Measurements from ENCODE around the gene ITK.
"Not testable (repeated sequence)": the region's sequence is repeated elsewhere in the genome, so short reads cannot be mapped to it uniquely, and the experiment has no call there.

ITK gene

DNA sequence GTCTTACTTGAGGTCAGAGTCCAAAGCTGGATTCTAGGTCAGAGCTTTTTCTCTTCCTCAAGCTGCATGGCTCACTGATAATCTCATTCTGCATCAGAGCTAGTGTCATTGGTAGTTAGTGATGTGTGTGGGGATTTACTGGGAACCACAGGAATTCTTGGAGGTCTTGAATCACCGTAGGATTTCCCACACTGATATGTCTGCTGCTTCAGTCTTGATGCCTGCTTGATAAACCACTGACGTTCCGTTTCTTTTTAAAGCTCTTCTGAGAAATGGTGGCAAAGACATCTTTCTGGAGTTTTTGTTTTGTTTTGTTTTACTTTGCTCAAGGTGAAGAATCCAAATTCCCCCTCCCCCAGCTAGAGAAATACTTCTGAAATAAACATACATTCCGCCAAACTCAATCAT, 13.4 kb upstream of the ITK start:
- in situ Hi-C loops (cut with MboI; ENCODE audit: low sequenced_read_pairs), result no loop called here

DNA sequence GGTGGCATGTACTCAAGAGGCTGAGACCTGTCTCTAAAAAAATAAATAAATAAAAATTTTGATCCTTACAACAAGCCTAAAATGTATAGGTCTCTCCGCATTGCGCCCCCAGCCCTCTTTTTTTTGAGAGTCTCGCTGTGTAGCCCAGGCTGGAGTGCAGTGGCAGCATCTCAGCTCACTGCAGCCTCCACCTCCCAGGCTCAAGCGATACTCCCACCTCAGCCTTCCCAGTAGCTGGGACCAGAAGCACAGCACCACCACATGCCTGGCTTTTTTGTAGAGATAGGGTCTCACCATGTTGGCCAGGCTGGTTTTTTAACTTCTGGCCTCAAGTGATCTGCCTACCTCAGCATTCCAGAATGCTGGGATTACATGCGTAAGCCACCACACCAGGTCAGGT, 12.4 kb upstream of the ITK start:
- in situ Hi-C loops (cut with MboI; ENCODE audit: low sequenced_read_pairs), result no loop called here

DNA sequence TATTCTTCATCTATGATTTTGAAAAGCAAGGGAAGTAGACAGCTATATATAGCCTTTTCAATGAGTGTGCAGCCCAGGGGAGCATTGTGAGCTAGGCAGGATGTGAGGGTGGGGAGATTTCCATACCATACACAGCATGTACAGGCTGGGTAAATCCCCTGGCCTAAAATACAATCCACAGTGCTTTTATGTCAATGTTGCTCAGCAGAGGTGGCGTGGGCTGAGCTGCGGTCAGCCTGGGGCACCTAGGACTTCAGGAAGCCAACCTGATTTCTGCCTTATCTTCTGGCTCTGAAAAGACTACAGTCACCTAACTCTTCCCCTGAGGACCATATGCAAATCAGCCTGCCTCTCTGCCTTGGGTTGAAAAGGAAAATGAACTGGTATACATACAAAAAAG, 8.2 kb upstream of the ITK start:
- in situ Hi-C loops (cut with MboI; ENCODE audit: low sequenced_read_pairs), result no loop called here

DNA sequence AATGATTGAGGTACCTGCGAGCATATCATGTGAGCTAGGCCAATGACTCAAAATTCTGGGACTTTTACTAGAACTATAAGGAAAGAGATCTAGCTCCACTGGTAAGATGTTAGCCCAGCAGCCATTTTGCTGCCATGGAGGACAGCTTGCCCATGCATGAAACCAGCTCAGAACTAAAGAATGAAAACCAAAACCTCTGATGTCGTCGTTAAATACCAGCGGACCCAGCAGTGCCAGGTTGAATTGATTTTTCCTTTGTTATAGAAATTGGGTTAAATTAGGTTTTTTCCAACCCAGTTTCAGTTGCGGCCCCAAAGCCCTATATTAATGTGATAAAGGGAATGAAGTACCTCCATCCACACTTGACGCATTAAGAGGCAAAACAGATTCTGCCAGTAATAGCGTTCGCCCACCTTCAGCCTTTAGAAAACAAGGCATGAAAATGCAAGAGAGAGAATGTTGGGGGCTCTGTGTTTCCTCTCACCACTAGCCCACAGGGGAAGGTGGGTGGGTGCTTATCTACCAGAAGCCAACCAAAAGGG, 5.5 kb upstream of the ITK start:
- in situ Hi-C loops (cut with MboI; ENCODE audit: low sequenced_read_pairs), result no loop called here

DNA sequence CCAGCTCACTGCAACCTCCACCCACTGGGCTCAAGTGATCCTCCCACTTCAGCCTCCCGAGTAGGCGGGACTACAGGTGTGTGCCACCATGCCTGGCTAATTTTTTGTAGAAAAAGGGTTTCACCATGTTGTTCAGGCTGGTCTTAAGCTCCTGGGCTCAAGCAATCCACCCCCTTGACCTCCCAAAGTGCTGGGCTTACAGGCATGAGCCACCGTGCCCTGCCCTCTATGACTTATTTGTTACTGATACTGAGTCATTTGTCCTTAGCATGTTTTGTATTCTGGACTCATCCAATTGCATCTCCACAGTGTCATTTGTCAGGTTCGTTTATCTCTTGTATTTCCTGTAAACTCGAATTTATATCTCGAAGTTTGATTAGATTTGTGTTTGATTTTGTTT, 2.7 kb upstream of the ITK start:
- in situ Hi-C loops (cut with MboI; ENCODE audit: low sequenced_read_pairs), result no loop called here

DNA sequence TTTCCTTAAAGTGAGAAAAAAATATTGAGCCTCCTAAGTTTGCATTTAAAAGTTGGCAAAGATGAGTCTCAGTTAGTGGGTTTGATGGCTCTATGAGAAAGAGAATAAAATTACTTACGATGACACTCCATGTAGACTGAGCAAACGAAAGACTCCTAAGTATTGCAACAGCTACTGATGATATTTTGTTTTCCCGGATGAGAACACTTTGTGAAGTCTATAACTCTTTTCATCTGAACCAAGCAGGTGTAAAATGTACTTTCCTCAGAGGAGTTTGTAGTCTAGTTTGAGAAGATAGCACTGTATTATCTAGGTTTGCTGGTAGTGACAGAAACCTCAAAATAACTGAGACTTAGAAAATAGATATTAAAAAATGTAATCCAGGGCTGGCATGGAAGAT, 1.7 kb upstream of the ITK start:
- in situ Hi-C loops (cut with MboI; ENCODE audit: low sequenced_read_pairs), result no loop called here

DNA sequence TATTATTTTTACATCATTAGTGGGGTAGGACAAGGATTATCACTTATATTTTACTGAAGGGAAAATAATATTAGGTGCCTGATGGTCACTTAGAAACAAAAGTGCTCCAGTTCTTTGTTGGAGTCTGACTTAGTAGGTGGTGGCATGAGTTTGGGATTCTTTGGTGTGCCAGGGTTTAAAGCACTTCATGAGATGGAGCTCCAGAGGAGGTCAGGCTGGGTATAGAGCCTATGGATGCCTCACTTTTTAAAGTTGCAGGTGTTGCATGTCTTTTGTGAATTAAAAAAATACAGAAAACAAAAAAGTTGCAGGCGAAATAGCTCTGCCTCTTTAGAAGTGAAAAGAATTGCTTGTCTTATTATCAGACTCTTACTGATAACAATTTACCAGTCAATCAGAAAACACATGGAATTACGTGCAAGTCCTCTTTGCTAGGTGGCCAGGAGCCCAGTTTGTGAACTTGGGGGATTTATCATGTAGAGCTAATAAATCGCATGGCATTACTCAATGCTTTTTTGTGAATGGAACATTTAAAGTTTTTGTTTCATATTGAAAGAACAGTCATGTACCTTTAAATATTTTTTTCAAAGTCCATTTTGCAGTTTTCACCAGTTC, 1.6 kb downstream of the ITK start:
- in situ Hi-C loops (cut with MboI; ENCODE audit: low sequenced_read_pairs), result no loop called here

DNA sequence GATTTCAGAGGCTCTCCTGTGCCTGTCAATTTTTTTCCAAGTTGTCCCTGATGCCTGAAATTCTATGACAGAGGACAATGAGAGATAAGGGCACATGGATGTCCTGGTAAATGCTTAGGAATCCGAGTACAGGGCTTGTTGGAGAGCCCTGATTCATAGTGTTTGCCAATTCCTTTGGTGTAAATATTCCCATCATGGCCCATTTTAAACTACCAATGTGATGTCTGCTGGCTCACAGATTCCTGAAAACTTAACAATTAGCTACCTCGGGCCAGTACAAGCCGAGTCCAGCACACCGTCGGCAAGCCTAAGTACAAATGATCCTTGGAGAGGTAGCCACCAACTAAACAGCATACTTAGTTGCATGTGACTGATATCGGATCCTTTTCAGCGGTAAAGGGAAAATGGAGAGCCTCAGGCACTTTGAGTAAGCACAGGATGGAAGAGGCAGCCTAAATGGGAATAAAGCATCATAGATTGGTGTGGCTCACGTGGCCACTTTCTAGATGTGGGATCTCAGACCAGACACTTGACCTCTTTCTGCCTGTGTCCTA, 3.6 kb downstream of the ITK start:
- in situ Hi-C loops (cut with MboI; ENCODE audit: low sequenced_read_pairs), result no loop called here

DNA sequence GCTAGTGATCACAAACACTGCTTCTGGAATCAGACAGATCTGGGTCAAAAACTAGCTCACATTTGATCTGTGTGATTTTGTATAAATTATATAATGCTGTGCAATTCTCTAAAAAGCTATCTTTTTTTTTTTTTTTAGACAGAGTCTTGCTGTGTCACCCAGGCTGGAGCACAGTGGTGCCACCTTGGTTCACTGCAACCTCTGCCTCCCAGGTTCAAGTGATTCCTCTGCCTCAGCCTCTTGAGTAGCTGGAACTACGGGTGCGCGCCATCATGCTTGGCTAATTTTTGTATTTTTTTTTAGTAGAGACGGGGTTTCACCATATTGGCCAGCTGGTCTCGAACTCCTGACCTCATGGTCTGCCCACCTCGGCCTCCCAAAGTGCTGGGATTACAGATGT, 4.5 kb downstream of the ITK start:
- in situ Hi-C loops (cut with MboI; ENCODE audit: low sequenced_read_pairs), result not testable (repeated sequence)

DNA sequence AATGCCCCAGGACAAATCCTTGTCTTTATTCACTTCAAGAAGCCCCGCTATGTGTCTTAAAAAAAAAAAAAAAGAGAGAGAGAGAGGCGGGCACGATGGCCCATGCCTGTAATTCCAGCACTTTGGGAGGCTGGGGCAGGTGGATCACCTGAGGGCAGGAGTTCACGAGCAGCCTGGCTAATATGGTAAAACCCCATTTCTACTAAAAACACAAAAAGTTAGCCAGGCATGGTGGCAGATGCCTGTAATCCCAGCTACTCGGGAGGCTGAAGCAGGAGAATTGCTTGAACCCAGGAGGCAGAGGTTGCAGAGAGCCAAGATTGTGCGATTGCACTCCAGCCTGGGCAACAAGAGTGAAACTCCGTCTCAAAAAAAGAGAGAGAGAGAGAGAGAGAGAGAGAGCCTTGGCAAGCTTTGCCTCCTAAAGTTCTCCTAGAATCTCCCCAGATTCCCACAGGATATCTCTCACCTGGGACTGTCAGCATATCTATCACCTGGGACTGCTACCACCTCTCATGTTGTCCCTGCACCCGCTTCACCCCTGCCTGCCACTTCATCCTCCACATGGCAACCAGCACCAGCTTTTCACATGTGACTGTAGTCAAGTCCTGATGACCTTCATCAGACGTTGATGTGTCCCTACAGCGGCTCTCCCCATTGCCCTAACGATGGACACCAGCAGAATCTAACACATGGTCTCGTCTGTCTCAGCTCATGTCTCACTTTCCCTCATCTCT, 5.8 kb downstream of the ITK start:
- in situ Hi-C loops (cut with MboI; ENCODE audit: low sequenced_read_pairs), result no loop called here

DNA sequence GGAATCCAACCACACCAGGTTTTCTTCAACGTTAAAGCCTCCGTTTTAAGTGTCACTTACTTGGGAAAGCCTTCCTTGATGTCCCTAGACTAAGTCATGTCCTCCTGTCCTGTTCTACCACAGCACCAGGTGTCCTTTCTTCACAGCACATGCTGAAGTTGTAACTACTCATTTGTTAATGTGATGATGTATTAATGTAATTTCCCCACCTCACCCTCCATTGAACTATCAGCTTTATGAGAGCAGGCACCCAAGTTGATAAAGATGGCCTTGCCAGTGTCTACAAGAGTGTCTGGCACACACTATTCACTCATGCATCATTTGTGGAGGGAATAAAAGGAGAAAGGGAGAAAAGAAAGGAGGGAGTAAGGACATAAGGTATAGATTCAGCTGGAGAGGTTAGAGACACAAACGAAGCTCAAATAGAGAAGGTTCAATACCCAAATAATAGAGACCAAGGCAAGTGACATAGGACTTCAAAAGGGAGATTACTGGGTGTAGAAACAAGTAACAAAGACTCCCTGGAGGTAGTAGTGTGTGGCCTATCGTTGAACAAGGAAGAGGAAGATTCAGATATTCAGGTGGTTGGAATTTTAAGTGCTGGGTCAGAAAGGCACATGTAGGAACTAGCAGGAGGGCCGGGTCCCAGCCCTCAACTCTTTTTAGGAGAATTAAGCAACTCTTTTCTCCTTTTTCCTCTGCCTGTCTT, 6.6 kb downstream of the ITK start:
- in situ Hi-C loops (cut with MboI; ENCODE audit: low sequenced_read_pairs), result no loop called here

DNA sequence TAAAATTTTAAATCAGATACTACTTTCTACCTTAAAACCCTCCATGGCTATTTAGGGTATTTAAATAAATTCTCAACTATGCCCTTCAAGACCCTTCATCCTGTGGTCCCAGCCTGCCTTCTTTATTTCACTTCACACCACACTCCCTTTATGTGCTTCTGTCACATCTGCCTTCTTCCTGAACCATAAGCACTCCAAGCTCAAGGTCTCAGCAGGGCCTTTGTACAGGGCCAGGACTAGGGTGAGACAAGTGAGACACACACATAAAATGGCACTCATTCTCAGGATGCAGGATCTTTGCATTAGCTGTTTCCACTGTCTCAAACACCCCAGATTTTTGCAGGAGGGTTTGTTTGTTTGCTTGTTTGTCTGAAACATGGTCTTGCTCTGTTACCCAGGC, 7.6 kb downstream of the ITK start:
- in situ Hi-C loops (cut with MboI; ENCODE audit: low sequenced_read_pairs), result no loop called here

DNA sequence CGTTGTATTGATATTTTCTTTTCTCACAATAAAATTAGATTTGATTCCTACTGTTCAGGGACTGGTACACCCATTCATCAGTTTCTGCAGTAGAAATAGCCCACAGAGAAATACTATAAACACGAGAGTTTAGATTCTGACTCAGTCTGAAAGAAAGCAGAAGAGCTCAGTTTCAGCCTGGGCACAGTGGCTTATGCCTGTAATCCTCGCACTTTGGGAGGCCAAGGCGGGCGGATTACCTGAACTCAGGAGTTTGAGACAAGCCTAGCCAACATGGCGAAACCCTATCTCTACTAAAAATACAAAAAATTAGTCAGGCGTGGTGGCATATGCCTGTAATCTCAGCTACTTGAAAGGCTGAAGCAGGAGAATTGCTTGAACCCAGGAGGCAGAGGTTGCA, 8.6 kb downstream of the ITK start:
- in situ Hi-C loops (cut with MboI; ENCODE audit: low sequenced_read_pairs), result no loop called here

DNA sequence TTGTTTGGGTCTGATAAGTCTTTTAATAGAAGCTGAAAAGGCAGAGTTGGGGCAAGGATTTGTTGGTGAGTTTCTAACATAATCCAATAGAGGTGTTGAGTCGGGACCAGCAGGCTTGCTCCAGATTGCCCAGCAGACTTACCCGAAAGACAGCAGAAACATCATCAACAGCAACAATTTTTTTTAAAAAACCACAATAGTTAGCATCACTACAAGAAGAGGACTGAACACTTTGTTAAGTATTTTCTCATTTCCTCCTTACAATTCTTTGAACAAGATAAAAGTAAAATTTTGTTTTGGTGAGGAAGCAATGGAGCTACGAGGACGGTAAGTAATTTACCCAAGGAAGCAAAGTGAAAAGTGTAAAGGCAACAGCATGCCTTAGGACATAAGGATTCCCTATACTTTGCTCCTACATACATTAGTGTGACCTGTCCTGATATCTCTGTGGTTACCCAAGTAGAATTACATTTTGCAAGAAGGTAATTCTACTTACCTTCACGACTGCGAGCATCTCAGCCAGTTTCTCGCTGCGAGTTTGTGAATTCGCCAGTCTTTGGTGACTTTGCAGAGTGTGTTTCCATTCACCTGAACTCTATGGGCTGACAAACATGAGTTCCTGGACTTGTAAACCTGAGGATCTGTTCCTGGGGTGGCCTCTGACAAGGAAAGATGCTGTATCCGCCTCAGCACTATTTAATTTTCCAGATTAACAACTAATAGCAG, 13.2 kb downstream of the ITK start:
- in situ Hi-C loops (cut with MboI; ENCODE audit: low sequenced_read_pairs), result no loop called here

DNA sequence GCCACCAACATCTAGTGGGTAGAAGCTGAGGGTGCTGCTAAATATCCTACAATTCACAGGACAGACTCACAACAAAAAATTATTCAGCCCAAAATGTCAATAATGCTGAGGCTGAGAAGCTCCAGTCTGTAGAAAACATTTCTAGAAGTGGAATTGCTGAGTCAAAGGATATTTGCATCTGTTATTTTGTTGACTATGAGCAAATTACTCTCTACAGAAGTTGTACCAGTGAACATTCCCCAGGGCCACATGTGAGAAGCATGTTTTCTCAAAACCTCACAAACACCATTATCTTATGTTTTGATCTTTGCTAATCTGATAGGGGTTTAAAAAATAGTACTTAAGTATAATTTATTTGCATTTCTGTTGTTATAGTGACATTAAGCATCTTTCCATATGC, 15.4 kb downstream of the ITK start:
- in situ Hi-C loops (cut with MboI; ENCODE audit: low sequenced_read_pairs), result no loop called here

DNA sequence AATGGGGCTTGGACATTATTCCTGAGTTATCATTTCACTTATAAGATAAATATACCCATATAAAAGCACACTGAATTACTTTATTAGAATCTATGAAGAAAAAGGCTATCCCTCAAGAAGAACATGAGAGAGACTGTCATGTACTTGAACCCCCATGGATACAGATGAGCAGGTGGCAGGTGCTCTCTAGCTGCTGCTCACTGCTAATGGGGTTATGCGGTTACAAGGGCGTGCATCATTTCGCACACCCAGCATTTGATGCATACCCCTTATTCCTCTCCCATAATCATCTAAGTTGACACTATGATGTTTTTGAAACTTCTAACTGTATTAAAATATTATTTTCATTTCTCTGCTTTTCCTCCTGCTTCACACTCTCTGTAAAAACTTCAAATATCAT, 16.4 kb downstream of the ITK start:
- in situ Hi-C loops (cut with MboI; ENCODE audit: low sequenced_read_pairs), result no loop called here

DNA sequence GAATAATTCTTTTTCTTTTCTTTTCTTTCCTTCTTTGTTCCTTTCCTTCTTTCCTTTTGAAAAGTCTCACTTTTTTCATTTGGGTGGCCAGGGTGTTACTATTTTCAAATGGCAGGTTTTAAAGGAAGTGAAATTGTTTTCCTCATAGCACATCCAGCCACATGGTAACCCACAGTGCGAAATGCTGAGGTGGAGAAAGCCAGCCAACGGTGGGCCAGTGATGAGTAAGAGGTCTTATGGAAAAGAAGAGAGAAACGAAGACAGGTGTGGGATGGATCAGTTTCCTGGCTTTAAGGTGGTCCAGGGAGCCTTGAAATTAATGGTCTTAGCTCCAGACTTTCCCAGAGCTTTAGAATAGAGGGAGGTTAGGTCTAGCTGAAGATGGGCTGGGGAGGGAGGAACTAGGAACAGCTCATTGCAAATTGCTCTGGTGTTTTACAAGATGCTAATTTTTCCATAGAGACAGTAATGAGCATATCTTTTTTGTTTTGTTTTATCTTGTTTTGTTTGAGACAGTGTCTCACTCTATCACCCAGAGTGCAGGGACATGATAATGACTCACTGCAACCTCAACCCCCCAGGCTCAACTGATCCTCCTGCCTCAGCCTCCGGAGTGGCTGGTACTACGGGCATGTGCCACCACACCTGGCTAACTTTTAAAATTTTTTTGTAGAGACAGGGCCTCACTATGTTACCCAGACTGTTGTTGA, 17.8 kb downstream of the ITK start:
- in situ Hi-C loops (cut with MboI; ENCODE audit: low sequenced_read_pairs), result no loop called here

DNA sequence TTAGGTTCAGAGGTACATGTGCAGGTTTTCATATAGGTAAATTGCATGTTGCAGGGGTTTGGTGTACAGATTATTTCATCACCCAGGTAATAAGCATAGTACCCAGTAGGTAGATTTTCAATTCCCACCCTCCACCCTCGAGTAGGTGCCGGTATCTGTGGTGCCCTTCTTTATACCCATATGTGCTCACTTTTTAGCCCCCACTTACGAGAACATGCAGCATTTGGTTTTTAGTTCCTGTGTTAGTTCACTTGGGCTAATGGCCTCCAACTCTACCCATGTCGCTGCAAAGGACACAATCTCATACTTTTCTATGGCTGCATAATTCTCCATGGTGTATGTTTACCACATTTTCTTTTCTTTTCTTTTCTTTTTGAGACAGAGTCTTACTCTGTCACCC, 21.2 kb downstream of the ITK start:
- in situ Hi-C loops (cut with MboI; ENCODE audit: low sequenced_read_pairs), result no loop called here

DNA sequence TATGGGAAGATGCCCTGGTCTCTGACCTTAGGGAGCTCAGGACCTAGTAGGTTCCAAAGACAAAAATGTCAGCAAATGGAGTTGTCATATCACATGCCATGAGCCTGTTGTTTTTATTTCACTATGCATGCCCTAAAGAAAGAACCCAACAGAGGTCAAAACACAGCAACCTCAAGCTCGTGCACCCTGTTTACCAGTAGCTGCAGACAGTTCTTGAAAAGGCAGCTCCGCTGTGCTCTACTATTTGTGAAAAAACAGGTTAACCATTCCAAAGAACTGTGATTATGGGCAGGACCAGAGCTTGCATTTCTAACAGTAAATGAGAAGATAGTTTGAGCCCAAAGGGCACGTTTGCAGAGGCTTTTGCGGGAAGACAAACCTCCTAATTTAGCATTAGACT, 22.8 kb downstream of the ITK start:
- in situ Hi-C loops (cut with MboI; ENCODE audit: low sequenced_read_pairs), result no loop called here

DNA sequence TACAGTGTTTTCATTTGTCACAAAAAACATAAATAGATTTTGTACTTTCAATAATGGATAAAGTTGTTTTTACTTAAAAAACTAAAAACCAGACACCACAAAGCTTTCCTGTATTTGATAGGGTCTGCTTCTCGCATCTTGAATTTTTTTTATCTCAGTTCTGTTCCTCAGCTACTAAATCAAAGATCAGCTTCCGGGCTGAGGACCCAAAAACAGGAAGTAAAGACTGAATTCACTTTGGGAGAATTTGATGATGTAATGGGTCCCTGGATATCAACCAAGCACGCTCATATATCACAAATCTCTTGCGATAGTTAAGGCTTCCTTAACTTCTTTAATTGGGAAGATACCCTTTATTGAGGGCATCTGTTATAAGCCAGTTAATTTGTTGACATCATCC, 24.1 kb downstream of the ITK start:
- in situ Hi-C loops (cut with MboI; ENCODE audit: low sequenced_read_pairs), result no loop called here

DNA sequence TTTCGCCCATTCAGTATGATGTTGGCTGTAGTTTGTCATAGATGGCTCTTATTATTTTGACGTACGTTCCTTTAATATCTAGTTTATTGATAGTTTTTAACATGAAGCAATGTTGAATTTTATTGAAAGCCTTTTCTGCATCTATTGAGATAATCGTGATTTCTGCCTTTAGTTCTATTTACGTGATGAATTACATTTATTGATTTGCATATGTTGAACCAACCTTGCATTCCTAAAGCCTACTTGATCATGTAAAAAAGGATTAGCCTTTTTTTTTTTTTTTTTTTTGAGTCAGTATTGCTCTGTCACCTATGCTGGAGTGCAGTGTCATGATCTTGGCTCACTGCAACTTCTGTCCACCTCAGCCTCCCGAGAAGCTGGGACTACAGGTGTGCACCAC, 25.1 kb downstream of the ITK start:
- in situ Hi-C loops (cut with MboI; ENCODE audit: low sequenced_read_pairs), result no loop called here

Measured in HL-60/S4 (cell line).